ENCODE results near the gene ITM2C. TPM values are rescaled to one million over a fixed set of nuclear protein-coding genes. Genes with fewer than 3 reads are reported as not detected.
A peak's percentile ranks its signal among the peaks of the same experiment; 100 is the strongest.

ITM2C gene
- total and polyA plus RNA-seq, 7 experiments from 2014 or later, result 7.4 to 37.4 (median 25.3) TPM

GRCh38 chr2:230869914-230870543 lies 5.3 kb downstream of the ITM2C start:
- peaks cover 6 to 37% (median 28%) of the 10 kb centered on the region in 7 donors for H3K4me1 Mint-ChIP-seq
- H3K9me3 Mint-ChIP-seq, result no peaks in the 10 kb centered on the region
- H3K27ac Mint-ChIP-seq, result peak overlapping the region in 1 of 9 donors; percentile 19
- intact Hi-C loops (cut with micrococcal nuclease), result no loop called here
- Histone ChIP-seq H3K4me1 (ENCODE audit: control insufficient read depth in 2 of 2, insufficient read depth in 2 of 2, low read length in 2 of 2) (peaks cover 18 to 20% of the 10 kb centered on the region in 2 donors), H3K36me3 (ENCODE audit: control insufficient read depth in 2 of 3, insufficient read depth in 3 of 3, low read length in 3 of 3) (peaks cover 0 to 10% (median 0%) of the 10 kb centered on the region in 3 experiments), H3K4me3 (ENCODE audit: low read length) (no peak overlapping the region), H3K27ac (ENCODE audit: low read depth, low read length) (no peak overlapping the region), H3K9me3 (ENCODE audit: control insufficient read depth in 2 of 3, low read length in 3 of 3) (no peaks in the 10 kb centered on the region), H3K27me3 (ENCODE audit: control insufficient read depth in 2 of 2, insufficient read depth in 2 of 2, low read length in 2 of 2) (no peaks in the 10 kb centered on the region)
- DNase-seq (no peak), ATAC-seq (no peak)
- H3K36me3 Mint-ChIP-seq, result no peaks in the 10 kb centered on the region
- POLR2A ChIA-PET, result no interaction called here
- H3K4me3 Mint-ChIP-seq, result peak overlapping the region in 1 of 10 donors; percentile 21
- CTCF ChIA-PET, result no interaction called here
- peaks cover 0 to 23% (median 0%) of the 10 kb centered on the region in 5 donors for H3K27me3 Mint-ChIP-seq

- CTCF ChIA-PET, result interaction anchor here (0.6 kb wide), 1 partner anchor 43 kb away, joined by 3 read pairs; no protein-coding TSS in a partner anchor
Observed at GRCh38 chr2:230870544-230871360, 6.0 kb downstream of the ITM2C start.

GRCh38 chr2:230871361-230872150 lies 6.8 kb downstream of the ITM2C start:
- H3K9me3 Mint-ChIP-seq, result no peaks in the 10 kb centered on the region
- POLR2A ChIA-PET, result no interaction called here
- H3K4me1 ChIP-seq (ENCODE audit: control insufficient read depth in 2 of 2, insufficient read depth in 2 of 2, low read length in 2 of 2), result peaks cover 7 to 8% of the 10 kb centered on the region in 2 donors

More at GRCh38 chr2:230870544-230871360, 6.0 kb downstream of the ITM2C start:
- peaks cover 6 to 37% (median 28%) of the 10 kb centered on the region in 7 donors for H3K4me1 Mint-ChIP-seq
- Histone ChIP-seq H3K27ac (ENCODE audit: low read depth, low read length) (no peak overlapping the region), H3K36me3 (ENCODE audit: control insufficient read depth in 2 of 3, insufficient read depth in 3 of 3, low read length in 3 of 3) (peaks cover 0 to 12% (median 0%) of the 10 kb centered on the region in 3 experiments), H3K4me1 (ENCODE audit: control insufficient read depth in 2 of 2, insufficient read depth in 2 of 2, low read length in 2 of 2) (peaks cover 13 to 15% of the 10 kb centered on the region in 2 donors), H3K4me3 (ENCODE audit: low read length) (no peak overlapping the region), H3K27me3 (ENCODE audit: control insufficient read depth in 2 of 2, insufficient read depth in 2 of 2, low read length in 2 of 2) (no peaks in the 10 kb centered on the region), H3K9me3 (ENCODE audit: control insufficient read depth in 2 of 3, low read length in 3 of 3) (no peaks in the 10 kb centered on the region)
- peak overlapping the region in 2 of 9 donors; percentile 38 to 57 for H3K27ac Mint-ChIP-seq
- intact Hi-C loops (cut with micrococcal nuclease), result no loop called here
- POLR2A ChIA-PET, result no interaction called here
- ATAC-seq, result no peak
- H3K9me3 Mint-ChIP-seq, result no peaks in the 10 kb centered on the region
- peak in 1 of 9 donors; percentile 17 for DNase-seq
- no peaks in the 10 kb centered on the region for H3K36me3 Mint-ChIP-seq
- peaks cover 0 to 17% (median 0%) of the 10 kb centered on the region in 5 donors for H3K27me3 Mint-ChIP-seq
- H3K4me3 Mint-ChIP-seq, result no peak overlapping the region

GRCh38 chr2:230872151-230872967 lies 7.6 kb downstream of the ITM2C start:
- CTCF ChIA-PET, result no interaction called here

More at GRCh38 chr2:230871361-230872150, 6.8 kb downstream of the ITM2C start:
- CTCF ChIA-PET, result interaction anchor here (0.6 kb wide), 1 partner anchor 42 kb away, joined by 3 read pairs; no protein-coding TSS in a partner anchor
- DNase-seq (peak in 1 of 9 donors; percentile 9), ATAC-seq (no peak)
- intact Hi-C loops (cut with micrococcal nuclease), result no loop called here
- Mint-ChIP-seq H3K4me1 (peaks cover 6 to 29% (median 21%) of the 10 kb centered on the region in 7 donors), H3K4me3 (no peak overlapping the region), H3K27ac (no peak overlapping the region), H3K36me3 (no peaks in the 10 kb centered on the region), H3K27me3 (peaks cover 0 to 12% (median 0%) of the 10 kb centered on the region in 5 donors)
- Histone ChIP-seq H3K27ac (ENCODE audit: low read depth, low read length) (no peak overlapping the region), H3K9me3 (ENCODE audit: control insufficient read depth in 2 of 3, low read length in 3 of 3) (no peaks in the 10 kb centered on the region), H3K4me3 (ENCODE audit: low read length) (no peak overlapping the region), H3K36me3 (ENCODE audit: control insufficient read depth in 2 of 3, insufficient read depth in 3 of 3, low read length in 3 of 3) (peaks cover 0 to 17% (median 0%) of the 10 kb centered on the region in 3 experiments), H3K27me3 (ENCODE audit: control insufficient read depth in 2 of 2, insufficient read depth in 2 of 2, low read length in 2 of 2) (no peaks in the 10 kb centered on the region)

GRCh38 chr2:230872968-230873660 lies 8.4 kb downstream of the ITM2C start:
- no peak overlapping the region for H3K27ac ChIP-seq (ENCODE audit: low read depth, low read length)
- peaks cover 6 to 15% of the 10 kb centered on the region in 2 donors for H3K4me1 ChIP-seq (ENCODE audit: control insufficient read depth in 2 of 2, insufficient read depth in 2 of 2, low read length in 2 of 2)
- ChIA-PET POLR2A (no interaction called here), CTCF (no interaction called here)
- H3K27me3 ChIP-seq (ENCODE audit: control insufficient read depth in 2 of 2, insufficient read depth in 2 of 2, low read length in 2 of 2), result no peaks in the 10 kb centered on the region
- H3K27me3 Mint-ChIP-seq, result peaks cover 0 to 4% (median 0%) of the 10 kb centered on the region in 5 donors
- H3K36me3 ChIP-seq (ENCODE audit: control insufficient read depth in 2 of 3, insufficient read depth in 3 of 3, low read length in 3 of 3), result peaks cover 0 to 32% (median 3%) of the 10 kb centered on the region in 3 experiments
- peaks cover 0 to 29% (median 17%) of the 10 kb centered on the region in 7 donors for H3K4me1 Mint-ChIP-seq
- intact Hi-C loops (cut with micrococcal nuclease), result no loop called here
- no peaks in the 10 kb centered on the region for H3K9me3 Mint-ChIP-seq
- DNase-seq (peak in 1 of 9 donors; percentile 18), ATAC-seq (no peak)
- peak overlapping the region in 1 of 9 donors; percentile 1 for H3K27ac Mint-ChIP-seq
- H3K4me3 Mint-ChIP-seq, result no peak overlapping the region
- no peaks in the 10 kb centered on the region for H3K9me3 ChIP-seq (ENCODE audit: control insufficient read depth in 2 of 3, low read length in 3 of 3)
- peaks cover 0 to 8% (median 0%) of the 10 kb centered on the region in 5 donors for H3K36me3 Mint-ChIP-seq
- H3K4me3 ChIP-seq (ENCODE audit: low read length), result no peak overlapping the region

More at GRCh38 chr2:230872151-230872967, 7.6 kb downstream of the ITM2C start:
- POLR2A ChIA-PET, result no interaction called here
- no peak overlapping the region for H3K4me3 Mint-ChIP-seq
- intact Hi-C loops (cut with micrococcal nuclease), result no loop called here
- peaks cover 0 to under 1% (median 0%) of the 10 kb centered on the region in 5 donors for H3K36me3 Mint-ChIP-seq
- H3K4me3 ChIP-seq (ENCODE audit: low read length), result no peak overlapping the region
- H3K27me3 Mint-ChIP-seq, result peaks cover 0 to 5% (median 0%) of the 10 kb centered on the region in 5 donors
- no peaks in the 10 kb centered on the region for H3K27me3 ChIP-seq (ENCODE audit: control insufficient read depth in 2 of 2, insufficient read depth in 2 of 2, low read length in 2 of 2)
- H3K36me3 ChIP-seq (ENCODE audit: control insufficient read depth in 2 of 3, insufficient read depth in 3 of 3, low read length in 3 of 3), result peaks cover 0 to 25% (median 3%) of the 10 kb centered on the region in 3 experiments
- peak overlapping the region in 1 of 9 donors; percentile 1 for H3K27ac Mint-ChIP-seq
- no peak overlapping the region for H3K27ac ChIP-seq (ENCODE audit: low read depth, low read length)
- DNase-seq (peak in 1 of 9 donors; percentile 16), ATAC-seq (no peak)
- no peaks in the 10 kb centered on the region for H3K9me3 ChIP-seq (ENCODE audit: control insufficient read depth in 2 of 3, low read length in 3 of 3)
- peaks cover 3 to 9% of the 10 kb centered on the region in 2 donors for H3K4me1 ChIP-seq (ENCODE audit: control insufficient read depth in 2 of 2, insufficient read depth in 2 of 2, low read length in 2 of 2)
- H3K4me1 Mint-ChIP-seq, result peaks cover 0 to 22% (median 15%) of the 10 kb centered on the region in 7 donors
- H3K9me3 Mint-ChIP-seq, result no peaks in the 10 kb centered on the region

Data from naive thymus-derived CD4-positive, alpha-beta T cell (primary cell).